H9 (cell line): ENCODE data around the gene ARHGAP10. TPM values are rescaled to one million over a fixed set of nuclear protein-coding genes. Genes with fewer than 3 reads are reported as not detected.

Experiments
- DNase-seq: peaks from one replicate; pipeline ENCODE4 v3.0.0-alpha.2; 2017
- H2AFZ ChIP-seq: one replicate; pipeline ENCODE4 v1.6.1; 2013; ENCODE audit warnings: mild to moderate bottlenecking, low read length, control low read depth, moderate library complexity
- H2AK5ac ChIP-seq: 2 replicates; pipeline ENCODE4 v1.6.1; 2013; ENCODE audit warnings: low read length, control low read depth, mixed read lengths; ENCODE audit not compliant: insufficient read length
- H2BK120ac ChIP-seq: one replicate; pipeline ENCODE4 v1.6.1; 2013; ENCODE audit warnings: low read depth, mild to moderate bottlenecking, low read length, control low read depth, inconsistent platforms; ENCODE audit not compliant: poor library complexity, severe bottlenecking
- H2BK12ac ChIP-seq: 2 replicates; pipeline ENCODE4 v1.6.1; 2013; ENCODE audit warnings: low read length, control low read depth, mixed read lengths, low read depth; ENCODE audit not compliant: insufficient read length
- H2BK15ac ChIP-seq: 2 replicates; pipeline ENCODE4 v1.6.1; 2013; ENCODE audit warnings: low read depth, low read length, control low read depth
- H2BK20ac ChIP-seq: one replicate; pipeline ENCODE4 v1.6.1; 2013; ENCODE audit warnings: low read depth, mild to moderate bottlenecking, low read length, control low read depth, inconsistent platforms; ENCODE audit not compliant: poor library complexity, severe bottlenecking
- H2BK5ac ChIP-seq: 2 replicates; pipeline ENCODE4 v1.6.1; 2013; ENCODE audit warnings: low read length, control low read depth, mixed read lengths; ENCODE audit not compliant: insufficient read length
- H3K14ac ChIP-seq: 2 replicates; pipeline ENCODE4 v1.6.1; 2013; ENCODE audit warnings: low read length, control low read depth; ENCODE audit not compliant: insufficient read depth
- H3K18ac ChIP-seq: 2 replicates; pipeline ENCODE4 v1.6.1; 2013; ENCODE audit warnings: low read depth, mild to moderate bottlenecking, mixed read lengths, low read length, control low read depth; ENCODE audit not compliant: insufficient read length
- H3K23ac ChIP-seq: 2 replicates; pipeline ENCODE4 v1.6.1; 2013; ENCODE audit warnings: low read length, control low read depth, mixed read lengths, low read depth; ENCODE audit not compliant: insufficient read length
- H3K23me2 ChIP-seq: 2 replicates; pipeline ENCODE4 v1.6.1; 2013; ENCODE audit warnings: low read depth, mild to moderate bottlenecking, mixed read lengths, low read length, control low read depth; ENCODE audit not compliant: insufficient read length, poor library complexity, severe bottlenecking
- H3K27ac ChIP-seq: 2 replicates; pipeline ENCODE4 v1.5.1; 2013; ENCODE audit warnings: low read length, control low read depth, mixed read lengths, low read depth; ENCODE audit not compliant: insufficient read length
- H3K27me3 ChIP-seq: 2 replicates; pipeline ENCODE4 v1.6.1; 2013; ENCODE audit warnings: low read length, control low read depth, inconsistent platforms; ENCODE audit not compliant: insufficient read depth
- H3K4ac ChIP-seq: 2 replicates; pipeline ENCODE4 v1.6.1; 2013; ENCODE audit warnings: low read depth, mild to moderate bottlenecking, control low read depth, inconsistent platforms, low read length, moderate library complexity
- H3K4me1 ChIP-seq: 2 replicates; pipeline ENCODE4 v1.6.1; 2013; ENCODE audit warnings: low read length, control low read depth, inconsistent platforms; ENCODE audit not compliant: insufficient read depth
- H3K4me2 ChIP-seq: 2 replicates; pipeline ENCODE4 v1.6.1; 2013; ENCODE audit warnings: low read length, control low read depth, mixed read lengths; ENCODE audit not compliant: insufficient read length, insufficient read depth
- H3K56ac ChIP-seq: 2 replicates; pipeline ENCODE4 v1.6.1; 2013; ENCODE audit warnings: low read depth, mild to moderate bottlenecking, mixed read lengths, low read length, control low read depth; ENCODE audit not compliant: insufficient read length
- H3K79me1 ChIP-seq: 2 replicates; pipeline ENCODE4 v1.6.1; 2013; ENCODE audit warnings: low read depth, mild to moderate bottlenecking, moderate library complexity, low read length, control low read depth, inconsistent platforms; ENCODE audit not compliant: insufficient read depth, poor library complexity, severe bottlenecking
- H3K79me2 ChIP-seq: 2 replicates; pipeline ENCODE4 v1.6.1; 2013; ENCODE audit warnings: low read length, control low read depth, inconsistent platforms; ENCODE audit not compliant: insufficient read depth
- H3K9ac ChIP-seq: 2 replicates; pipeline ENCODE4 v1.6.1; 2013; ENCODE audit warnings: low read length, control low read depth, mixed read lengths; ENCODE audit not compliant: insufficient read length; ENCODE audit errors: extremely low read depth
- H3K9me3 ChIP-seq: one replicate; pipeline ENCODE4 v1.6.1; 2013; ENCODE audit warnings: low read depth, low read length, inconsistent platforms; ENCODE audit not compliant: control insufficient read depth
- H3T11ph ChIP-seq: one replicate; pipeline ENCODE4 v1.6.1; 2013; ENCODE audit warnings: mild to moderate bottlenecking, low read length, control low read depth, inconsistent platforms
- H4K20me1 ChIP-seq: one replicate; pipeline ENCODE4 v1.6.1; 2013; ENCODE audit not compliant: control insufficient read depth, insufficient read length, insufficient read depth
- H4K5ac ChIP-seq: 2 replicates; pipeline ENCODE4 v1.6.1; 2013; ENCODE audit warnings: low read depth, mild to moderate bottlenecking, mixed read lengths, low read length, control low read depth; ENCODE audit not compliant: insufficient read length
- H4K8ac ChIP-seq: replicated peaks from 2 replicates; pipeline ENCODE4 v1.6.1; 2013; ENCODE audit warnings: low read length, control low read depth, mixed read lengths, low read depth; ENCODE audit not compliant: insufficient read length
- H4K91ac ChIP-seq: 2 replicates; pipeline ENCODE4 v1.6.1; 2013; ENCODE audit warnings: low read depth, mild to moderate bottlenecking, moderate library complexity, mixed read lengths, low read length, control low read depth; ENCODE audit not compliant: insufficient read length
- H3K27ac Mint-ChIP-seq, 3 experiments: 2 replicates in 2 of 3; 3 replicates in 1 of 3; pipeline ENCODE4 v1.8.0; 2020 to 2021; ENCODE audit warnings: mixed read lengths in 3 of 3, mild to moderate bottlenecking in 1 of 3, moderate library complexity in 1 of 3
- H3K27me3 Mint-ChIP-seq: 2 replicates; pipeline ENCODE4 v1.8.0; 2021; ENCODE audit warnings: low read depth, mild to moderate bottlenecking, moderate library complexity, mixed read lengths
- H3K36me3 Mint-ChIP-seq, 3 experiments: 2 replicates in 2 of 3; 3 replicates in 1 of 3; pipeline ENCODE4 v1.8.0; 2020 to 2021; ENCODE audit warnings: low read depth in 3 of 3, mixed read lengths in 3 of 3; ENCODE audit not compliant: insufficient read depth in 1 of 3
- H3K4me1 Mint-ChIP-seq, 2 experiments: 2 replicates each; pipeline ENCODE4 v1.8.0; 2020; ENCODE audit warnings: mixed read lengths in 2 of 2
- H3K4me3 Mint-ChIP-seq, 2 experiments: 2 replicates in 1 of 2; 3 replicates in 1 of 2; pipeline ENCODE4 v1.8.0; 2020 to 2021; ENCODE audit warnings: mild to moderate bottlenecking in 2 of 2, mixed read lengths in 2 of 2, moderate library complexity in 1 of 2
- H3K9me3 Mint-ChIP-seq, 2 experiments: 2 replicates in 1 of 2; 3 replicates in 1 of 2; pipeline ENCODE4 v1.8.0; 2020; ENCODE audit warnings: mild to moderate bottlenecking in 2 of 2, mixed read lengths in 2 of 2, moderate library complexity in 1 of 2
- CTCF ChIP-seq: fragments of 200-600 bp; sonication (generic); conservative IDR thresholded peaks from 3 replicates; pipeline ENCODE4 v1.8.0; 2021; ENCODE audit warnings: antibody characterized with exemption, mild to moderate bottlenecking
- WGBS: extraction: QIAGEN DNeasy Blood & Tissue Kit; methylation state at CpG from one replicate; pipeline ENCODE4 v1.1.7; 2013; ENCODE audit warnings: missing lambda C conversion rate, low lambda C conversion rate, mixed read lengths; ENCODE audit not compliant: insufficient read length; ENCODE audit errors: extremely low coverage; 5-methylcytosine and 5-hydroxymethylcytosine counted together
- total RNA-seq: library from RNA; stranded (reverse); gene quantifications from 2 replicates; pipeline ENCODE4 v1.2.1, GENCODE V29; 2021

The ARHGAP10 gene
- total RNA-seq, 1 experiment from 2014 or later, result 7.8 TPM

DNA sequence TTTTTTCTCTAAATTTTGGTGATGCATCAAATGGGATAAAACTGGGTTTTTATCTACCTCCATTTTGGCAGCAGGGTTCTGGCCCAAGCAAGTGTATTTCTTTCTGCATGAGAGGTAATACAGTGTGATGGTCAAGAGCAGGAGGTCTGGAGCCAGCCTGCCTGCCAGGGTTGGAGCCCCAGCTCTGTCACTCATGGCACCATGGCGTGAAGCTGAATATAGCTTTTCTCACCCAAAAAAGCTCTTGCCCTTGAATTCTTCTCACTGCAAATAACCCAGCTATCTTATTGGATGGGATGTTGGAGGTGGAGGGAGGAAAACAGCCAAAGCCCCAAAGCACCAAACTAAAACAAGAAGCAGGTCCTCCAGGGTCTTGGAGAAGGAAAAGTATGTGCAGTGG, 218.4 kb downstream of the ARHGAP10 start:
- Histone ChIP-seq H2BK12ac (no peak overlapping the region), H3K18ac (no peak overlapping the region), H2BK15ac (no peak overlapping the region), H4K8ac (no peak overlapping the region), H4K5ac (no peak overlapping the region), H3T11ph (no peak overlapping the region), H3K56ac (no peak overlapping the region), H3K27ac (no peak overlapping the region), H4K91ac (no peak overlapping the region), H3K9ac (no peak overlapping the region), H3K79me2 (no peaks in the 10 kb centered on the region), H3K4ac (no peak overlapping the region), H2BK5ac (no peak overlapping the region), H3K4me1 (no peaks in the 10 kb centered on the region), H3K27me3 (no peaks in the 10 kb centered on the region), H3K23me2 (no peaks in the 10 kb centered on the region), H3K79me1 (no peaks in the 10 kb centered on the region), H2AK5ac (no peak overlapping the region), H2BK20ac (no peak overlapping the region), H3K14ac (no peak overlapping the region), H3K9me3 (no peaks in the 10 kb centered on the region), H3K23ac (no peak overlapping the region), H2BK120ac (no peak overlapping the region), H3K4me2 (no peak overlapping the region), H4K20me1 (no peaks in the 10 kb centered on the region), H2AFZ (no peak overlapping the region)
- Mint-ChIP-seq H3K4me3 (no peak overlapping the region), H3K4me1 (peaks cover 1 to 7% of the 10 kb centered on the region in 2 experiments; a peak in 3 of 4 replicates), H3K9me3 (no peaks in the 10 kb centered on the region; a peak in 1 of 5 replicates), H3K27ac (no peak overlapping the region; a peak in 1 of 7 replicates), H3K27me3 (no peaks in the 10 kb centered on the region), H3K36me3 (peaks cover 1 to 6% (median 3%) of the 10 kb centered on the region in 3 experiments; a peak in 4 of 7 replicates)
- DNase-seq, result no peak
- no CpG with 5 or more reads among the region's 1 CpG for WGBS
- no peak for TF ChIP-seq CTCF
